ENCODE measurements around the gene LGALS7.
"Not testable (repeated sequence)": the region's sequence is repeated elsewhere in the genome, so short reads cannot be mapped to it uniquely, and the experiment has no call there.

LGALS7 gene

DNA sequence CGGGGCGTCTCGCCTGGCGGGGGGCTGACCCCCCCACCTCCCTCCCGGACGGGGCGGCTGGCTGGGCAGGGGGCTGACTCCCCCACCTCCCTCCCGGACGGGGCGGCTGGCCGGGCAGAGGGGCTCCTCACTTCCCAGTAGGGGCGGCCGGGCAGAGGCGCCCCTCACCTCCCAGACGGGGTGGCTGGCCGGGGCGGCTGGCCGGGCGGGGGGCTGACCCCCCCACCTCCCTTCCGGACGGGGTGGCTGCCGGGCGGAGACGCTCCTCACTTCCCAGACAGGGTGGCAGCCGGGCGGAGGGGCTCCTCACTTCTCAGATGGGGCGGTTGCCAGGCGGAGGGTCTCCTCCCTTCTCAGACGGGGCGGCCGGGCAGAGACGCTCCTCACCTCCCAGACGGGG lies 24.5 kb upstream of the LGALS7 start:
- DNase-seq, result not testable (repeated sequence)

GRCh38 chr19:38796154-38796553 lies 22.8 kb upstream of the LGALS7 start:
- no peak for DNase-seq

DNA sequence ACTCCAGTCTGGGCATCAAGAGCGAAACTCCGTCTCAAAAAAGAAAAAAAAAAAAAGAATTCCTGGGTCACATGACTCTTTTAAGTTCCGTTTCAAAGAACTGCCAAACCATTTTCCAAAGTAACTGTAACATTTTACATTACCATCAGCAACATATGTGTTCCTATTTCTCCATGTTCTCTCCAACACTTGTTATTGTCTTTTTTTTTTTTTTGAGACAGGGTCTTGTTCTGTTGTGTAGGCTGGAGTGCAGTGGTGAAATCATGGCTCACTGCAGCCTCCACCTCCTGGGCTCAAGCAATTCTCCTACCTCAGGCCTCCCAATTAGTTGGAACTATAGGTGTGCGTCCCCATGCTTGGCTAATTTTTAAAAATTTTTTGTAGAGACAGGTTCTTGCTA lies 22.2 kb upstream of the LGALS7 start:
- DNase-seq, result no peak

GRCh38 chr19:38793671-38794070 lies 20.4 kb upstream of the LGALS7 start:
- DNase-seq, result no peak

DNA sequence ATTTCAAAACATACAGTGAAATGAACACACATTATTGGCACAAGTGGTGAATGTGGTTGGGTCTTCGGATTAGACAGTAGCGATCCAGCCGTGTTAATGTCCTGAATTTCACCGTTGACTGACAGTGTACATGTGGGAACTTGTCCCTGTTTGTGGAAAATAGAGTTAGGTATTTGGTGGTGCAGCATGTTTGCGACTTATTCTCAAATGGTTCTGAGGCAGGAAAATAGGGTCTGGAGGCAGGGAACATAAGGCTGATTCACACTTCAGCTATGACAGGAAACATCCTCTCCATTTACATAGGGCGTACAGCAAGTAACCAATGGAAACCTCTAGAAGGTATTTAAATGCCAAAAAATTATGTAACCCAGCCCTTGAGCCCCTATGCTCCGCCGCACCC lies 19.9 kb upstream of the LGALS7 start:
- DNase-seq, result no peak

DNA sequence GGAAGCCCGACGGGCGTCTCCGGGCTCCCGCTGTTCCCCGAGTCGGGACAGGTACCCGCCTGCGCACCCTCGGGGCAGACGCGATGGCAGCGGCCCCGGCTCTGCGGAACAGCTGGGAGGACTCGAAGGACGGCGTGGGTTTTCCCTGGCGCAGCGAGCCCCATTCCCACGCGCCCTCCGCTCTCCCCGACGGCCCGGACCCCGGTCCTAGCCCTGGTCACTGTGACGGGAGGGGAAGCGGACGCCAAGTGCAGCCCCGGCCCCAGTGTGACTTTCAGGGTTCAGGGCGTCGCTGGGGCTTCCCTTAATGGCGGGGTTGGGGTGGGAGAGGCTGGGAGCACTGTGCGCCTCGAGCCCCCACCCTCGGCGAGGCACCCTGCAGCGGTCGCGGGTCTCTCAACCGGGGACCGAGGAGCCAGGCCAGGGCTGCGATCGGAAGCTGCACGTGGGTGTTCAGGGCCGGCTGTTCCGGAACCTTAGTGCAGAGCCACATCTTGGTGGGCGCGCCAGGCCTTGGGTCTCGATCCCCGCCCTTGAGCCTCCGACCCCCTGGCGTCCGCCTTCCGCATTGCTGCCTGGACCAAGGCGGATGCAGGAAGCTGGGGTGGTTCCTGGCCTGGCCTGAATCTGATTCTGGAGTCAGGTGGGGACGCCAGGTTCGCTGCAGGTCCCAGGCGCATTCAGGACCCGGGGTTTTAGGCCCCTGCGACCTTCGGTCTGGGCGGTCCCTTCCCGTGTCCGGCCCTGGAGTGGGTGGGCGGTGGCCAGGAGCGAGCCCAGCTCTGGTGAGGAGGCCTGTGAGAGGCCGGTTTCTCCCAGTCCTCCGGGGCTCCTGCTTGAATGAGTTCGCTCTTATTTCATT lies 19.2 kb upstream of the LGALS7 start:
- DNase-seq, result no peak

GRCh38 chr19:38791451-38792064 lies 18.2 kb upstream of the LGALS7 start:
- DNase-seq, result not testable (repeated sequence)

DNA sequence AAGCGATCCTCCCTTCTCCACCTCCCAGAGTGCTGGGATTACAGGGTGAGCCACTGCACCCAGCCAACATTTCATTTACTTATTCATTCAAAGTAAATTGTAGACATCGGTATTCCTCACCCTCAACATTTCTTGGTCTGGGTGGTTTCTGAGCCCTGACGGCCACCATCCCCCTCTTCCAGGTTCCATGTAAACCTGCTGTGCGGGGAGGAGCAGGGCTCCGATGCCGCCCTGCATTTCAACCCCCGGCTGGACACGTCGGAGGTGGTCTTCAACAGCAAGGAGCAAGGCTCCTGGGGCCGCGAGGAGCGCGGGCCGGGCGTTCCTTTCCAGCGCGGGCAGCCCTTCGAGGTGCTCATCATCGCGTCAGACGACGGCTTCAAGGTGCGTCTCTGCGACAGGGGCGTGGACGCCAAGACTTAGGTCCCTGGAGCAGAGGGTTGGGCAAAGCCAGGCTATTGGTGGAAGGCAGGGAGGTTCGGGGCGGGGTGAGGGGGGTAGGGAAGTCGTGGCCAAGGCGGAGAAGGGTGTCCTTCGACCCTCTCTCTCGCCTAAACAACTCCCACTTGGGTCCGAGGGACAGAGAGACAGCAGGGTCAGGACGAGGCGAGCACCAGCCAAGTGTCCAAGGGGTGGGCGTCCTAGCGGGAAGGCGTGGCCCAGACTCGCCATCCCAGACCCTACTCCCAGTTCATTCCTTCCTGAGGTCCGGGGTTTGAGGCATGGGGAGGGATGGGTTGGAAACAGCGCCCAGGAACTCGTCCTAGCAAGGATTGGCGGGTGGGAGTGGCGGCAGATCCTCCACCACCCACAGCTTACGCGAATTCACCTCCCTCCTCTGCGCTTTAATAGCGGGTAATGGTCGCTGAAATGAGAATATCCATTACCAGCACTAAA lies 17.4 kb upstream of the LGALS7 start:
- DNase-seq, result not testable (repeated sequence)

- DNase-seq, result no peak
Measured at GRCh38 chr19:38788478-38789243, 15.3 kb upstream of the LGALS7 start, which contains the start of gene LGALS7B. Gene LGALS7B, plus strand, starts transcription at chr19:38789200. Its CDS starts 27 bp downstream, at chr19:38789227.

GRCh38 chr19:38786572-38787265 lies 13.4 kb upstream of the LGALS7 start:
- DNase-seq, result no peak

DNA sequence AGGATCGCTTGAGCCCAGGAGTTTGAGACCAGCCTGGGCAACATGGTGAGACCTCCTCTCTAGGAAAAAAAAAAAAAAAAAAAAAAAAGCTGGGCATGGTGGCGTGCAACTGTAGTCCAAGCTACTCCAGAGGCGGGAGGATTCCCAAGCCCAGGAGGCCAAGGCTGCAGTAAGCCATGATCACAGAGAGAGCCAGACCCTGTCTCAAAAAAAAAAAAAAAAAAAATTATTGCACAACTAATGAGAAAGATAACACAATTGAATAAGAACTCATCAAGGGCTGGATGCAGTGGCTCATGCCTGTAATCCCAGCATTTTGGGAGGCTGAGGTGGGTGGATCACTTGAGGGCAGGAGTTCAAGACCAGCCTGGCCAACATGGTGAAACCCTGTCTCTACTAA lies 12.7 kb upstream of the LGALS7 start:
- not testable (repeated sequence) for DNase-seq

GRCh38 chr19:38785187-38785699 lies 11.9 kb upstream of the LGALS7 start:
- no peak for DNase-seq

DNA sequence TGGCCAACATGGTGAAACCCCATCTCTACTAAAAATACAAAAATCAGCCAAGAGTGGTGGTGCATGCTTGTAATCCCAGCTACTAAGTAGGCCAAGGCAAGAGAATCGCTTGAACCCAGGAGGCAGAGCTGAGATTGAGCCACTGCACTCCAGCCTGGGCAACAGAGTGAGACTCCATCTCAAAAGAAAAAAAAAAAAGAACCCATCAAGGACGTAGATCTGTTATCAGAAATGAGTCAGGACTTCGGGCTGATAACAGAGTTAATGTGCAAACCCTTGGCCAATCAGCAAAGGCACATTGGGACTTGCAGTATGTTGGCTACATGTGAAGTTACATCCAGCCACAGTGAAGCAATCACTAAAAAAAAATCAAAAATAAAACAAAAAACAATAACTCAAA lies 10.9 kb upstream of the LGALS7 start:
- no peak for DNase-seq

- not testable (repeated sequence) for DNase-seq
Measured at GRCh38 chr19:38782212-38782611, 8.9 kb upstream of the LGALS7 start.

DNA sequence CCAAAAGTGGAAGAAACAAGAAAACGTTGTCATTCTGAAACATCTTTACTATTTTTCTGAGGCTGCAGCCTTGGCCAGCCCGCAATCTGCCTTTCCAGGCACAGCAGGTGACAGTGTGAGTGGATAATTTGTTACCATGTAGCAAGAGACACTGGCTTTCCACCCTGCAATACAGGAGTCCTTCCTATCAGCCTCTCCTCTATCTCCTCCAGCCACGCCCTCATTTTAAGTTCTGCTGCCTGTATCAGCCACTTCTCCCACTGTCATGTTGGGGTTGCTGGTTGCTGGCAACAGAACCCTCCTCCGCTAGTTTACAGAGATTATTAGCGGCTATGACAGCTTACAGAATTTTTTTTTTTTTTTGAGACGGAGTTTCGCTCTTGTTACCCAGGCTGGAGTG lies 7.7 kb upstream of the LGALS7 start:
- DNase-seq, result no peak

DNA sequence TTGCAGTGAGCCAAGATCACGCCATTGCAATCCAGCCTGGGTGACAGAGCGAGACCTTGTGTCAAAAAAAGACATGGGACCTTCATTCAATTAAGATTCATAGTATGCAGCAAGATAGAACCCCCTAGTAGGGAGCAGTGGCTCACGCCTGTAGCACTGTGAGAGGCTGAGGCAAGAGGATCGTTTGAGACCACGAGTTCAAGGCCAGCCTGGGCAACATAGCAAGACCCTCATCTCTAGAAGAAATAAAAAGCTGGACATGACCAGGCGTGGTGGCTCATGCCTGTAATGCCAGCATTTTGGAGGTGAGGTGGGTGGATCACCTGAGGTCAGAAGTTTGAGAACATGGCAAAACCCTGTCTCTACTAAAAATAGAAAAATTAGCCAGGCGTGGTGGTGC lies 7.1 kb upstream of the LGALS7 start:
- DNase-seq, result no peak

- no peak for DNase-seq
Measured at GRCh38 chr19:38778733-38779132, 5.4 kb upstream of the LGALS7 start.

DNA sequence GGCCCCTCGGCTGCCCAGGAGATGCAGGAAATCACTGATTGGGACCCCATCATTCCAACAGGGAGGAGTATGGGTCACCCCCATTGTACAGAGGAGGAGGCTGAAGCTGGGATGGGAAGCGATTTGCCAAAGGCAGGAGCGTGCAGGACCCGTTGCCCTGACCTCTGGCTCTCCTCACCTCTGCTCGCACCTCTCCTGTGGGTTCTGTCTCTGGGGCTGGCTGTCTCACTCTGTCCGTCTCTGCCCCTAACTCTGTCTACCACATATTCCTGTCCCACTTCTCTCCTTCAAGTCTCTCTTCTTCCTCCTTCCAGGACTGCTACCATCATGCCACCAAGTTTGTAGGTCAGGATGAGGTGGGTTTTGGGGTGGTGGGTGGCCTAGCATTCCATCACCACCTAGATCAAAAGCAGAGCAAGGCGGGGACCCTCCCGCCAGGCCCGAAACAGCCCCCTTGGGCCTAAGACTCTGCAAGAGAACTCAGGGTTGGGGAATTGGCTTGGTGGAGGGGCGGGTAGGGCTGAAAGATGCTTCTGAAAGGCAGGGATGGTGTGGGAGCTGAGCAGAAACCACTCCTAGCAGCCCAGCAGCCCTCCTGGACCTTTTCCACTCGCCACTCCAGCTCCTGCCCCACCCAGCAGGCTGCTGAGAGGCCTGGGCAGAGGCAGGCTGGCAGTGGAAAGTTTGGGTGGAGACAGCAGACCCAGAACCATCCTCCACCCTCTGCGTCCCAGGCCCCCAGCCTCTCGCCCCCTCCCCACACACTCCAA lies 1.0 kb upstream of the LGALS7 start:
- no peak for DNase-seq

DNA sequence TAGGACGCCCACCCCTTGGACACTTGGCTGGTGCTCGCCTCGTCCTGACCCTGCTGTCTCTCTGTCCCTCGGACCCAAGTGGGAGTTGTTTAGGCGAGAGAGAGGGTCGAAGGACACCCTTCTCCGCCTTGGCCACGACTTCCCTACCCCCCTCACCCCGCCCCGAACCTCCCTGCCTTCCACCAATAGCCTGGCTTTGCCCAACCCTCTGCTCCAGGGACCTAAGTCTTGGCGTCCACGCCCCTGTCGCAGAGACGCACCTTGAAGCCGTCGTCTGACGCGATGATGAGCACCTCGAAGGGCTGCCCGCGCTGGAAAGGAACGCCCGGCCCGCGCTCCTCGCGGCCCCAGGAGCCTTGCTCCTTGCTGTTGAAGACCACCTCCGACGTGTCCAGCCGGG lies 1.7 kb downstream of the LGALS7 start:
- not testable (repeated sequence) for DNase-seq

DNA sequence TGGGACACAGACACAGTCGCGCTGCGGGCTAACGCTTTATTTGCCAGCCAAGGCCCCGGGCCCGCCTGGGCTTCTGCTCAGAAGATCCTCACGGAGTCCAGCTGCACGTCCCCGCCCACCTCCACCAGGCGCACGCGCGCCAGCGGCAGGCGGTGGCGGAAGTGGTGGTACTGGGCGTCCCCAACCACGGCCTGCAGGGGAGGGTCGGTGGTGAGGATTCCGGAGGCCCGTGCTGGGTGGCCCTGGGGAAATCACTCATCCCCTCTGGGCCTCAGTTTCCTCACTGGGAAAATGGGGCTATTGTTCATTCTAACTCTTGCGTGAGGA lies 2.4 kb downstream of the LGALS7 start:
- DNase-seq, result not testable (repeated sequence)

Data from T1000 (cell line).